Liver (tissue), 9 donors: Measurements from ENCODE around the gene IL37. TPM values are rescaled to one million over a fixed set of nuclear protein-coding genes. Genes with fewer than 3 reads are reported as not detected.

ENCODE experiments used
- DNase-seq: peaks from one replicate; pipeline ENCODE4 v3.0.0-alpha.2; 2017; ENCODE audit warnings: low spot score
- H3K27ac ChIP-seq, 2 donors: one replicate each; pipeline ENCODE4 v1.7.0; 2013; ENCODE audit warnings: inconsistent platforms in 2 of 2, low read length in 2 of 2, control low read depth in 1 of 2, low read depth in 1 of 2, mild to moderate bottlenecking in 1 of 2
- H3K27me3 ChIP-seq, 4 donors: one replicate each; pipeline versions ENCODE4 v1.6.1 to v1.7.0; 2013; ENCODE audit warnings: low read length in 3 of 4, inconsistent platforms in 1 of 4, mild to moderate bottlenecking in 1 of 4, moderate library complexity in 1 of 4; ENCODE audit not compliant: control insufficient read depth in 4 of 4, insufficient read depth in 4 of 4
- H3K36me3 ChIP-seq, 4 donors: one replicate each; pipeline versions ENCODE4 v1.6.1 to v1.7.0; 2013; ENCODE audit warnings: low read length in 3 of 4, mild to moderate bottlenecking in 3 of 4, low read depth in 1 of 4, moderate library complexity in 1 of 4; ENCODE audit not compliant: control insufficient read depth in 4 of 4, insufficient read depth in 3 of 4
- H3K4me1 ChIP-seq, 4 donors: one replicate each; pipeline versions ENCODE4 v1.6.1 to v1.7.0; 2013; ENCODE audit warnings: low read length in 3 of 4, mild to moderate bottlenecking in 3 of 4, moderate library complexity in 1 of 4; ENCODE audit not compliant: control insufficient read depth in 4 of 4, insufficient read depth in 4 of 4
- H3K4me3 ChIP-seq, 3 donors: one replicate each; pipeline versions ENCODE4 v1.6.1 to v1.7.0; 2013; ENCODE audit warnings: low read length in 3 of 3, control low read depth in 1 of 3, low read depth in 1 of 3, mild to moderate bottlenecking in 1 of 3
- H3K9ac ChIP-seq, 2 donors: one replicate each; pipeline ENCODE4 v1.7.0; 2013; ENCODE audit warnings: low read length in 2 of 2, mild to moderate bottlenecking in 2 of 2, moderate library complexity in 2 of 2, control low read depth in 1 of 2, low read depth in 1 of 2
- H3K9me3 ChIP-seq, 4 donors: one replicate each; pipeline versions ENCODE4 v1.6.1 to v1.7.0; 2013; ENCODE audit warnings: low read length in 3 of 4; ENCODE audit not compliant: control insufficient read depth in 4 of 4
- ATF3 ChIP-seq: IDR thresholded peaks from 2 replicates; pipeline ENCODE4 v1.6.1; 2016; ENCODE audit warnings: antibody characterized with exemption
- EGR1 ChIP-seq, 2 donors: IDR thresholded peaks; 2 replicates each; pipeline ENCODE4 v1.6.1; 2016 to 2018; ENCODE audit warnings: antibody characterized with exemption in 2 of 2, low read depth in 2 of 2
- FOXA1 ChIP-seq: IDR thresholded peaks from 2 replicates; pipeline ENCODE4 v1.6.1; 2016; ENCODE audit warnings: antibody characterized with exemption
- FOXA2 ChIP-seq: IDR thresholded peaks from 2 replicates; pipeline ENCODE4 v1.6.1; 2016; ENCODE audit warnings: antibody characterized with exemption
- GABPA ChIP-seq, 2 donors: IDR thresholded peaks in 1 of 2; conservative IDR thresholded peaks in 1 of 2; 2 replicates each; pipeline ENCODE4 v1.6.1; 2016; ENCODE audit warnings: antibody characterized with exemption in 2 of 2, mild to moderate bottlenecking in 1 of 2, moderate library complexity in 1 of 2
- HNF4A ChIP-seq, 2 donors: conservative IDR thresholded peaks; 2 replicates each; pipeline ENCODE4 v1.6.1; 2016; ENCODE audit warnings: antibody characterized with exemption in 2 of 2, mild to moderate bottlenecking in 2 of 2
- HNF4G ChIP-seq: IDR thresholded peaks from 2 replicates; pipeline ENCODE4 v1.6.1; 2016; ENCODE audit warnings: antibody characterized with exemption
- JUND ChIP-seq, 2 donors: IDR thresholded peaks; 2 replicates each; pipeline ENCODE4 v1.6.1; 2016; ENCODE audit warnings: antibody characterized with exemption in 2 of 2
- NR2F2 ChIP-seq: IDR thresholded peaks from 2 replicates; pipeline ENCODE4 v1.6.1; 2016; ENCODE audit warnings: antibody characterized with exemption
- RAD21 ChIP-seq, 2 donors: IDR thresholded peaks; 2 replicates each; pipeline ENCODE4 v1.6.1; 2016; ENCODE audit warnings: antibody characterized with exemption in 2 of 2, mild to moderate bottlenecking in 2 of 2
- REST ChIP-seq: IDR thresholded peaks from 2 replicates; pipeline ENCODE4 v1.6.1; 2016; ENCODE audit warnings: antibody characterized with exemption, mild to moderate bottlenecking
- RXRA ChIP-seq, 2 donors: IDR thresholded peaks; 2 replicates each; pipeline ENCODE4 v1.6.1; 2017 to 2018; ENCODE audit warnings: antibody characterized with exemption in 2 of 2, mild to moderate bottlenecking in 1 of 2
- SP1 ChIP-seq: IDR thresholded peaks from 2 replicates; pipeline ENCODE4 v1.6.1; 2018; ENCODE audit warnings: antibody characterized with exemption, mild to moderate bottlenecking
- YY1 ChIP-seq: IDR thresholded peaks from 2 replicates; pipeline ENCODE4 v1.6.1; 2016; ENCODE audit warnings: antibody characterized with exemption, mild to moderate bottlenecking
- WGBS: extraction: QIAGEN DNeasy Blood & Tissue Kit; methylation state at CpG from one replicate; pipeline ENCODE4 v1.1.7; 2013; 5-methylcytosine and 5-hydroxymethylcytosine counted together
- polyA plus RNA-seq, 2 donors: library from polyadenylated mRNA; stranded (reverse) in 1 of 2; unstranded in 1 of 2; fragments of 200-250 nt in 1 of 2; fragments of >200 nt in 1 of 2; fragmentation: Nextera tagmentation in 1 of 2; extraction: Ambion mirVana in 1 of 2; gene quantifications; one replicate each; pipeline versions ENCODE4 v1.2.1 to v1.2.3, GENCODE V29; 2013 to 2015
- total RNA-seq, 2 donors: library from RNA; depleted of rRNA; stranded (reverse); fragments of >200 nt; gene quantifications; one replicate each; pipeline ENCODE4 v1.2.3, GENCODE V29; 2014
- TF ChIP-seq, protein P1 (sequence below): IDR thresholded peaks from 2 replicates; pipeline ENCODE4 v1.6.1; 2016; ENCODE audit warnings: antibody characterized with exemption
- TF ChIP-seq, protein P2 (sequence below): fragments of 150-350 bp; IDR thresholded peaks from 2 replicates; pipeline ENCODE4 v1.5.1; 2017; ENCODE audit warnings: improper control_type of control experiment, low read depth, low read length; ENCODE audit not compliant: missing input control
- TF ChIP-seq, protein P3 (sequence below): IDR thresholded peaks from 2 replicates; pipeline ENCODE4 v1.6.1; 2016; ENCODE audit warnings: antibody characterized with exemption
- donor health status: healthy.
- donor health status: healthy.
- donor health status: healthy.
- donor health status: healthy.
- donor health status: healthy.

Gene IL37
- total and polyA plus RNA-seq, 4 donors, result not detected

- Histone ChIP-seq H3K4me1 (no peaks in the 10 kb centered on the region), H3K9ac (no peak overlapping the region), H3K9me3 (no peaks in the 10 kb centered on the region), H3K36me3 (no peaks in the 10 kb centered on the region), H3K27me3 (no peaks in the 10 kb centered on the region), H3K4me3 (no peak overlapping the region), H3K27ac (no peak overlapping the region)
- TF ChIP-seq EGR1 (IDR thresholded peaks at IDR 0.05; ENCODE audit: low read depth in 2 of 2) (no peak), JUND (IDR thresholded peaks at IDR 0.05) (no peak), YY1 (no peak), FOXA2 (no peak), REST (no peak), ATF3 (no peak), RXRA (IDR thresholded peaks at IDR 0.05) (no peak), HNF4A (conservative IDR thresholded peaks at IDR 0.05) (no peak), FOXA1 (no peak), SP1 (no peak), NR2F2 (no peak), RAD21 (IDR thresholded peaks at IDR 0.05) (no peak)
- TF ChIP-seq, protein P1, sequence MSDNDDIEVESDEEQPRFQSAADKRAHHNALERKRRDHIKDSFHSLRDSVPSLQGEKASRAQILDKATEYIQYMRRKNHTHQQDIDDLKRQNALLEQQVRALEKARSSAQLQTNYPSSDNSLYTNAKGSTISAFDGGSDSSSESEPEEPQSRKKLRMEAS, result no peak
- TF ChIP-seq, protein P2, sequence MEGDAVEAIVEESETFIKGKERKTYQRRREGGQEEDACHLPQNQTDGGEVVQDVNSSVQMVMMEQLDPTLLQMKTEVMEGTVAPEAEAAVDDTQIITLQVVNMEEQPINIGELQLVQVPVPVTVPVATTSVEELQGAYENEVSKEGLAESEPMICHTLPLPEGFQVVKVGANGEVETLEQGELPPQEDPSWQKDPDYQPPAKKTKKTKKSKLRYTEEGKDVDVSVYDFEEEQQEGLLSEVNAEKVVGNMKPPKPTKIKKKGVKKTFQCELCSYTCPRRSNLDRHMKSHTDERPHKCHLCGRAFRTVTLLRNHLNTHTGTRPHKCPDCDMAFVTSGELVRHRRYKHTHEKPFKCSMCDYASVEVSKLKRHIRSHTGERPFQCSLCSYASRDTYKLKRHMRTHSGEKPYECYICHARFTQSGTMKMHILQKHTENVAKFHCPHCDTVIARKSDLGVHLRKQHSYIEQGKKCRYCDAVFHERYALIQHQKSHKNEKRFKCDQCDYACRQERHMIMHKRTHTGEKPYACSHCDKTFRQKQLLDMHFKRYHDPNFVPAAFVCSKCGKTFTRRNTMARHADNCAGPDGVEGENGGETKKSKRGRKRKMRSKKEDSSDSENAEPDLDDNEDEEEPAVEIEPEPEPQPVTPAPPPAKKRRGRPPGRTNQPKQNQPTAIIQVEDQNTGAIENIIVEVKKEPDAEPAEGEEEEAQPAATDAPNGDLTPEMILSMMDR, result no peak
- DNase-seq, result no peak
Observed at GRCh38 chr2:112910219-112910618, 746 bp upstream of the IL37 start.

DNA sequence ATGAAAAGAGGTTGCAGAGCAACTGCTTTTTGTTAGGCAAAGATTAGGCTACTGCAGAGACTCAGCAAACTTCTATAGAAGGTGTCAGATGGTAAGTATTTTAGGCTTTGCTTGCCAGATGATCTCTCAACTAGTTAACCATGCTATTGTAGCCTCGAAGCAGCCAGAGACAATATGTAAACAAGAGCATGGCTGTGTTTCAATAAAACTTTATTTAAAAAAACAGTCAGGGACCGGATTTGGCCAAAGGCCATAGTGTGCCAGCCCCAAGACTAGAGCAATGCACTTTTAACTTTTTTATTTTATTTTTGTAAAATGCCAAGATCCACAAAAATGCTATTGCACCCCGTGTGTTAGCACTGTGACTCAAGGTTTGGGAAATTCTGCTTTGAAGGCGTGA is 1.4 kb downstream of the IL37 start:
- no peaks in the 10 kb centered on the region for H3K9me3 ChIP-seq
- no peak overlapping the region for H3K27ac ChIP-seq
- 75% methylated on average over 4 of the region's 4 CpGs for WGBS
- no peaks in the 10 kb centered on the region for H3K36me3 ChIP-seq
- H3K9ac ChIP-seq, result no peak overlapping the region
- no peaks in the 10 kb centered on the region for H3K27me3 ChIP-seq
- TF ChIP-seq FOXA1 (no peak), RXRA (IDR thresholded peaks at IDR 0.05) (no peak), EGR1 (IDR thresholded peaks at IDR 0.05; ENCODE audit: low read depth in 2 of 2) (no peak), HNF4G (no peak), SP1 (no peak), FOXA2 (no peak), GABPA (IDR thresholded peaks at IDR 0.05 in 1 of 2, conservative IDR thresholded peaks at IDR 0.05 in 1 of 2) (no peak), NR2F2 (no peak), HNF4A (conservative IDR thresholded peaks at IDR 0.05) (no peak), JUND (IDR thresholded peaks at IDR 0.05) (no peak)
- TF ChIP-seq, protein P3, sequence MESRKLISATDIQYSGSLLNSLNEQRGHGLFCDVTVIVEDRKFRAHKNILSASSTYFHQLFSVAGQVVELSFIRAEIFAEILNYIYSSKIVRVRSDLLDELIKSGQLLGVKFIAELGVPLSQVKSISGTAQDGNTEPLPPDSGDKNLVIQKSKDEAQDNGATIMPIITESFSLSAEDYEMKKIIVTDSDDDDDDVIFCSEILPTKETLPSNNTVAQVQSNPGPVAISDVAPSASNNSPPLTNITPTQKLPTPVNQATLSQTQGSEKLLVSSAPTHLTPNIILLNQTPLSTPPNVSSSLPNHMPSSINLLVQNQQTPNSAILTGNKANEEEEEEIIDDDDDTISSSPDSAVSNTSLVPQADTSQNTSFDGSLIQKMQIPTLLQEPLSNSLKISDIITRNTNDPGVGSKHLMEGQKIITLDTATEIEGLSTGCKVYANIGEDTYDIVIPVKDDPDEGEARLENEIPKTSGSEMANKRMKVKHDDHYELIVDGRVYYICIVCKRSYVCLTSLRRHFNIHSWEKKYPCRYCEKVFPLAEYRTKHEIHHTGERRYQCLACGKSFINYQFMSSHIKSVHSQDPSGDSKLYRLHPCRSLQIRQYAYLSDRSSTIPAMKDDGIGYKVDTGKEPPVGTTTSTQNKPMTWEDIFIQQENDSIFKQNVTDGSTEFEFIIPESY, result no peak
- no peak overlapping the region for H3K4me3 ChIP-seq
- no peaks in the 10 kb centered on the region for H3K4me1 ChIP-seq
- no peak for DNase-seq
